Suppressor macrophage treated with lipopolysaccharide for 1 hour (primary cell): ENCODE results near the gene MAPK14.
"Not testable (repeated sequence)": the region's sequence is repeated elsewhere in the genome, so short reads cannot be mapped to it uniquely, and the experiment has no call there.

ENCODE experiments used
- DNase-seq, 3 donors: peaks; one replicate each; pipeline ENCODE4 v3.0.0-alpha.2; 2020 to 2022

Gene MAPK14

DNA sequence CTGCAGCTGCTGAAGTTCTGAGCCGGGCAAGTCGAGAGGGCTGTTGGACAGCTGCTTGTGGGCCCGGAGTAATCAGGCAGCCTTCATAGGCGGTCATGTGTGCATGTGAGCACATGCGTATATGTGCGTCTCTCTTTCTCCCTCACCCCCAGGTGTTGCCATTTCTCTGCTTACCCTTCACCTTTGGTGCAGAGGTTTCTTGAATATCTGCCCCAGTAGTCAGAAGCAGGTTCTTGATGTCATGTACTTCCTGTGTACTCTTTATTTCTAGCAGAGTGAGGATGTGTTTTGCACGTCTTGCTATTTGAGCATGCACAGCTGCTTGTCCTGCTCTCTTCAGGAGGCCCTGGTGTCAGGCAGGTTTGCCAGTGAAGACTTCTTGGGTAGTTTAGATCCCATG is 81.5 kb downstream of the MAPK14 start:
- DNase-seq, result no peak

DNA sequence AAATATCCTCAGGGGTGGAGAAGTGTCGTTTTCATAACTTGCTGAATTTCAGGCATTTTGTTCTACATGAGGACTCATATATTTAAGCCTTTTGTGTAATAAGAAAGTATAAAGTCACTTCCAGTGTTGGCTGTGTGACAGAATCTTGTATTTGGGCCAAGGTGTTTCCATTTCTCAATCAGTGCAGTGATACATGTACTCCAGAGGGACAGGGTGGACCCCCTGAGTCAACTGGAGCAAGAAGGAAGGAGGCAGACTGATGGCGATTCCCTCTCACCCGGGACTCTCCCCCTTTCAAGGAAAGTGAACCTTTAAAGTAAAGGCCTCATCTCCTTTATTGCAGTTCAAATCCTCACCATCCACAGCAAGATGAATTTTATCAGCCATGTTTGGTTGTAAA is 82.4 kb downstream of the MAPK14 start:
- no peak for DNase-seq

DNA sequence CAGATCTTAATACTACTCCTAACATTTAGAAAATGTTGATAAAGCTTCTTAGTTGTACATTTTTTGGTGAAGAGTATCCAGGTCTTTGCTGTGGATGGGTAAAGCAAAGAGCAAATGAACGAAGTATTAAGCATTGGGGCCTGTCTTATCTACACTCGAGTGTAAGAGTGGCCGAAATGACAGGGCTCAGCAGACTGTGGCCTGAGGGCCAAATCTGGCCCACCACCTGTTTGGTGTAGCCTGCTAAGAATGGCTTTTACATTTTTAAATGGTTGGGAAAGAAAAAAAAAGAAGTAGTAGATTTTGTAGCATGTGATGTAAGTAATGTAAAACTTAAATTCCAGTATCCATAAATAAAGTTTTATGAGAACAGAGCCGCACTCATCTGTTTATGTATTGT is 83.3 kb downstream of the MAPK14 start:
- no peak for DNase-seq

DNA sequence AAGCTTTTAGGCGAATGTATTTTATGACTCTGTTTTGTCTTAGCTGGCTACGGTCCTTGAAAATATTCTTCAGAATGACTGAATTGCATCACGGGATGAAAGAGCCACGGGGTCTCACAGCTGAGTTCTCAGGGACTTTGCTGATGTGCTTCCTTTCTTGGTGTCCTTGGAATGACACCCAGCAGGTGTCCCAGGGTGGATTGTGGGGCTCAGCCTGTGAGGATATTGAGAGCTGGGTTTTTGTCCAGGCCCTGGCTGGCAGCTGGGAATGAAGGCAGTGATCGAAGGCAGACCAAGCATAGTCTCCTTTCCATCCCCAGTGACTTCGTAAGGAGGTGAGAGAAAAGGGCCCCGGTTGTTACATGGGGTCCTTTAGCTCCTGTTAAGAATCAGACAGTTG is 83.9 kb downstream of the MAPK14 start:
- no peak for DNase-seq

GRCh38 chr6:36113049-36113448 is 85.4 kb downstream of the MAPK14 start:
- DNase-seq, result no peak

- no peak for DNase-seq
Measured at GRCh38 chr6:36113703-36114102, 86.1 kb downstream of the MAPK14 start.

DNA sequence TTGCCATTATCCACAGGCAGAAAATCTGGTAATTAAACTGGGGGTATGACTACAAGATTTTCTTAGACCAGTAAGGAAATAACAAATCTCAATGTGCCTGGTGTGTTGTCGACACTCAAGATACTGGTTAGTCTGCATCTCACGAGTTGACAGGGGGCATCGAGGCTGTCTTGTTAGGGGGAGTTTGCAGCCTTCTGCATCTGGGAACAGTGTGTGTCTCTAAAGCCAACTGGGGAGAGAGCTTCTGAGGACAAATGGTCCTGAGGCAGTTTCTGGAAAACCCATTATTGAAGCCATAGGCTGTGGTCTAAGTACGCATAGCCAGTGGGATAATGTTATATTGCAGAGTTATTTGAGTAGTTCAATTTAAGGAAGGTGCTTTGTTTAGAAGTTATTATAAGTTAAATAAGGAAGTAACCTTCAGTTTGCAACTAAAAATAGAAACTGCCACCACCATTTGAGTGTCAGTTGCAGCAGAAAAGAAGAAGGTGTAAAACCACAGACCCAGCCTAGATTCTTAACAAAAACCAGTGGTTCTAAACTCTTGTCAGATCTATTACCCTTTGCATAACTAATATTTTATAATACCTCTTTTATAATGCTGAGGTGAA is 87.3 kb downstream of the MAPK14 start:
- no peak for DNase-seq

GRCh38 chr6:36115412-36115811 is 87.8 kb downstream of the MAPK14 start:
- no peak for DNase-seq

- DNase-seq, result no peak
Measured at GRCh38 chr6:36116066-36116864, 88.7 kb downstream of the MAPK14 start.

GRCh38 chr6:36116943-36117342 is 89.3 kb downstream of the MAPK14 start:
- no peak for DNase-seq

DNA sequence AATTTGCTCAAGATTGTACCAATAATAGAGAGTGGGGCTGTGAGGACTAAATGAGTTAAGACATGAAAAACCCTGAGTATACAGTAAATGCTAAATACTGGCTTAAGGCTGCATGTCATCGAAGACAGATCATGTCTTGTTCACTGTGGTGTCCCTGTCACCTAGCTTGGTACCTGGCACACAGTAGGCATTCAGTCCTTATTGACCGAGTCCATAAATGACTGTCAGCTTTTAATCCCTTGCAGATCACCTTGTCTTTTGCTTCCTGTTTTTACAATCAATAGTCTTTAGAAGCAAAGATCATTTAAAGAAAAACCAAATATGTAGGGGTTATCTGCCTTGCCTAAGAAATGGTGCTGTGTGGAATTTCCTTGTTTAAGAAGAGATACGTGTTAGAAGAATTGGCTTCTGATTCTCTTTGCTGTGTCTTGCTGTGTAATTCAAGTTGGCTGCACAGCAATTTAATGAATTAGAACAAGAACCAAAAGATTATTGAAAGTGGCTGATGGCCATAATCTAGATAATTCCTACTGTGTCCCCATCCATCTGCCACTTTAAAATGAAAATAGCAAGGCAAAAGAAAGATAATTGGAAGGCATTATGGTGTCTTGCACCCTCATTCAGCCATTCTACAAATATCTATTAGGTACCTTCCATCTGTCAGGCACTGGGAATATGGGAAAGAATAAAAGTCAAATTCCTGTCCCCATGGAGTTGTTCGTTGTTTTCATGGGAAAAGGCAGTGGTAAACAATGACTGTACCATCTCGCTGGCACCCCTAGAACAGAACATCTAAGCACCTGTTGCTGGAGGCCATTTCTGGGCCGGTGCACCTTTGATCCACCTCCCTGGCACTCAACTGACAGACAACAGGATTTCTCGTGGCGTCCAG is 90.3 kb downstream of the MAPK14 start:
- DNase-seq, result no peak

DNA sequence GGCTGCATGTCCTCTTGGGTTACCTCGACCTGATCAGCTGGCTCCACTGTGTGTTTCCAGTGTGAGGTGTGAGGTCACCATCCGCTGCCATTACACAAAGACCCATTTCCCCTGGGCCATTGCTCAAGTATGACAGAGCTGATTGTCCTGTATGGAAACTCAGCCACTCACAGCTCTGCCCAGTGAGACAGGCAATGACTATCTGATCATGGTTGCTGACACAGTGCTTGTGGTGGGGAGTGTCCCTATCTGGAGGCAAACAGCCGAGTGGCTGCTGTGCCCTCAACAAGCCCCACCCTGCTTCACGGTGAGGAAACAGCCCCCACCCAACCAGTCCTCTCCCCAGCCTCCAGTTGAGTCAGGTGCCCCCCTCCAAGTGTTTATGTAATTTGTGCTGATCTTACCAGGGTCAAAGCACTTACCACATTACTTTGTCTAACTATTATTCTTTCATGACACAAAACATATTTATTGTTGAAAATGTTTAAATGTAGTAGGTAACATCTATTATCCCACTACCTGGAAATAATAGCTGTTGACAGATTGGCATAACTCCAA is 91.0 kb downstream of the MAPK14 start:
- peak; percentile 85 to 91 (median 89) for DNase-seq

GRCh38 chr6:36119209-36119608 is 91.6 kb downstream of the MAPK14 start:
- no peak for DNase-seq

- peak in 1 of 3 donors; percentile 55 for DNase-seq
Measured at GRCh38 chr6:36120018-36120417, 92.4 kb downstream of the MAPK14 start.

DNA sequence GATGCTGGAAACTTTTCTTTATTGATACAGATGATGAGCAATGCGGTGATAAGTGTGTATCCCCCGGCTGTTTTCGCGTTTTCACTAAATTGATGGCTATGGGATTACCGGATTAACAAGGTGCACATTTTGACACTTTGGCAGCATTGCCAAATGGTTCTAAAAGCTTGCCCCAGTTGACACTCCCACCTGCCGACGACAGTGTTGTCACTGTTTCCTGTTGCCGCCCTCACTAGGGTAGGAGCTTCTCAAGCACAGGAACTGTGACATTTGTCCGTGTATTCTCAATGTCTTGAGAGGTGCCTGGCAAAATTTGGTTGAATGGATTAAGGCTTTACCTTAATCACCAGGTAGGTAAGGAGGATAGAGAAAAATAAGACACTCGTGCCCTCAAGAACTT is 92.9 kb downstream of the MAPK14 start:
- DNase-seq, result peak; percentile 66 to 73 (median 70)

DNA sequence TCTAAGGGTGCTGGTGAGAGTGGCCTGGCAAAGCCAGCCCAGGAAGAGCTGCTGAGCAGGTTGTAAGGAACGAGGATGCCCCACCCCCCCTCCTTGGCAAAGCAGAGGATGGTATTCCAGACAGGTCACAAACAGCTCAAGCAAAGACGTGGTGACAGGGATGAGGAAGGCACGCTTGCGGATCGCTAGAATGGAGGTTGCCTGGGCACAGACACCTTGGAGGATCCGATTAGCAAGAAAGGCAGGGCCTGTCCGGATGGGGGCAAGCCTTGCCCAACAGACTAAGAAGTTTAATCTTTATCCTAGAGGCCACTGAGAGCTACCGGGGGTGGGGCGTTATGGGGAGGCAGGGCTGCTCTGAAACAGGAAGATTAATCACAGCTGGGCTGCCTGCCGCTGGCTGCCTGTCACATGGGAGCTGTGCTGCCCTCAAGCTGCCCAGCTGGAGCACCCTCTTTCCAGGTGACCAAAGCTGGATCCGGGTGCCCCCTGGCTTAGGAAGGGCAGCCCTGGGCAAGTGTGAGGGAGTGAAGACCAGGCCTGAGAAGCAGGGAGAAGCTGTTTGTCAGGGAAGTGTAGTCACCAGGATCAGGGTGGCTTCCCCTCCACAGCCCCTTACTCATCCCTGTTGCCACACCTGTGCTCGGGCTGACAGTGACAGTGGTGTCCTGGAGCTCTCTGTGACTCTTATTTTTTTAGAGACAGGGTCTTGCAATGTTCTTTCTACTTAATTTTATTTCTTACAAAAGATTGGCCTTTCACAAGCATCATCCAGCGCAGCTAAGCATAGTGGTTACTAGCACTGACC is 93.6 kb downstream of the MAPK14 start:
- DNase-seq, result peak; percentile 77 to 82 (median 79)

GRCh38 chr6:36121787-36122494 is 94.3 kb downstream of the MAPK14 start:
- DNase-seq, result no peak

DNA sequence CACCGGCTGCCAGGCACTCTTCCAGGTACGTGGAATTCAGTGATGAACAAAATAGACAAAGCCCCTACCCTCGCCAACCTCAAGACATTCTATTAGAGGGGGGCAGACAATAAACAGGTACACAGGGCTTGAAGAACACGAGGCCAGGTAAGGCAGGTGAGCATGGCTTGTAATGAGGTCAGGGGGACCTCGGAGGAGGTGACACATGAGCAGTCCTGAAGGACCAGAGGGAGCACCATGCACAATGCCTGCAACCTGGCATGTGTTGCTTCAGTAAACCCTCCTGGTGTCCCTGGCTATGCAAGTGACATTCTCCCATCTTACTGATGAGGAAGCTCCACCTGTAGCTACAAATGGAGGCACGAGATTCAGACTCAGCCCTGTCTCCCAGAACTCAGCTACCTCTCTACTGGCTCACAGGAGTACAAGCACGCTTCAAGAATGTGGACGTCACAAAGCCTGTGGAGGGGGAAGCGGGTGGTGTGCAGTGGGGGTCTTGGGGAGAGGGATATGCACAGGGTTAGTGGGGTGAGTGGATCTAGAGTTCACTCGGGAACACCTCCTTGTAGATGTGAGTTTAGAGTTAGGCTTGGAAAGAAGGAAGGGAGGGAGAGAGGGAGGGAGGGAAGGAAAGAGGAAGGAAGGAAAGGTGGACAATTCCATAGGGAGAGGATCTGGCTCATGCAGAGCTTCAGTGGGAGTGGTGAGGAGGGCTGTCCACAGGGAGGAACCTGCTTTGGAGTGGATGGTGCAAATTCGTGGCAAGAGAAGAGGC is 95.1 kb downstream of the MAPK14 start:
- no peak for DNase-seq

DNA sequence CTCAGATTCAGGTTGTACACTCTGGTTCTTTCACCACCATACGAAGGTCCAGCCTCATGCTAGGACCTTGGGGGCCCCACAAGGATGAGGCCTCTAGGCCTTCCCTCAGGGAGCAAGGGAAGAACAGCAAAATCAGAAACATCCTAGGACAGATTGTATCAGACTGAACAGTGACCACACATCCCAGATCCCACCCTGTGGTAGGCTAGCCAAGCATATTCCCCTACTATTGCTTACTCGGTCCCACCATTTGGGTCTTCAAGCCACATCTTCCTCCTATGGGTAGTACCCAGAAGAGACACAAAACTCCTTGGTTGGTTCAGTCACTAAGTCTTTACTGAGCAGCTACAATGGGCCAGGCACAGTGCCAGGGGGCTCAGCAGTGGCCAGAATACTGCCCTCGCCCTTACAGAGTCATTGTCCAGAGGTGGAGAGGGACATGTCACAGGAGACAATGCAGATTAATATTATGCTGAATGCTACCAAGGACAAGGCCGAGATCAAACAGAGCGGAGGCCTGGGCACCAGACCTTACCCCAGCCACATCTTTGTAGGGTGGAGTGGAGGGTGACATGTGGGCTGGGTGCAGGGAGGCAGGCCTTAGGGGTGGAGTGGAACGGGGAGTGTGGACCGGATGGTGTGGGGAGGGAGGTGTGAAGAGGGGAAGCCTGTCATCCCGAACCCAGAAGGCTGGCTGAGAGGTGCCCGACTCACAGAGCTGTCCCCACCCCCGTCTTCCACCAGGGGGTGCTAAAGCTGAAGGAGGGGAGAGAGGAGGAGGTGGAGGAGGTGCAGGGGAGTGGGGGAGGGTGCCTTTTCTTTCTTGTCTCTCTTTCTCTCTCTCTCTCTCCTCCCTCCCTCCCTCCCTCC is 95.9 kb downstream of the MAPK14 start:
- DNase-seq, result peak; percentile 85 to 93 (median 87)

- not testable (repeated sequence) for DNase-seq
Measured at GRCh38 chr6:36124346-36124745, 96.7 kb downstream of the MAPK14 start.
